Hindlimb muscle (tissue), 1 donor: Measurements from ENCODE around the gene CASP12. TPM values are rescaled to one million over a fixed set of nuclear protein-coding genes. Genes with fewer than 3 reads are reported as not detected.
A peak's percentile ranks its signal among the peaks of the same experiment; 100 is the strongest.

Source experiments
- DNase-seq: peaks from one replicate; pipeline ENCODE4 v3.0.0-alpha.2; 2013
- polyA plus RNA-seq: library from polyadenylated mRNA; unstranded; fragments of 120-200 nt; gene quantifications from one replicate; pipeline ENCODE4 v1.2.1, GENCODE V29; 2013; ENCODE audit not compliant: insufficient read length

Gene CASP12
- polyA plus RNA-seq, 1 donor: 0.31 TPM

- no peak for DNase-seq
Measured at GRCh38 chr11:104891135-104891534, 7.1 kb downstream of the CASP12 start.

- DNase-seq: no peak
Measured at GRCh38 chr11:104883342-104883741, 14.9 kb downstream of the CASP12 start.

DNA sequence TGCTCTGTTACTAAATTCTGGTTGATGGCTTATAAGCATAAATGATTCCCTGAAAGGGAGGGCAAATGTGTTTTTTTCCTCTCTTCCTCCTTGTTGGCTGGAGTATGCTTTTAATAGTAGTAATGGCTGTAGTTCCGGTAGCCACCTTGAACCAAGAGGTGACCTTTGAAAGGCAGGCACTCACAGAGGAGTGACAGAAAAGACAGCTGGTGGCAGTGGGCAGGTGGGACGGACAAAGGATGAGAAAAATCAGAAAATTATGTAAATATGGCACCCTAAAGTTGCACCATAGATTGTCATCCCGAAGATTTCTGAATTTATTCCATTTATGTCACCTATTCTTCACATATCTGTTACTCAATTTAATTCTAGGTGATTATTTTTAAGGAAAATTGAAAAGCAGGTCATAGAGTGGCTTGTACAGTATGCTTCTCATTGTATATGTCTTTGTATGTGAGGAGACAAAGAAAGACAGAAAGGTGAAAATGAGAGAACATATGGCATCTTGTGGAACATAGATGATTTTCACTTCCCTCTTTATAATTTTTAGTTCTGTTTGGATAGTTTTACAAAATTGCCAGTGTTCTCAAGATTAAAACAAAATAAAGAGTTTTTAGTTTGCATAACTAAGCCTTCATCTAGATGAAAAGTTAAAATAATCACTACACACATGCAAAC lies 17.0 kb downstream of the CASP12 start:
- DNase-seq: no peak

GRCh38 chr11:104879514-104880190 lies 18.6 kb downstream of the CASP12 start:
- no peak for DNase-seq

- no peak for DNase-seq
Measured at GRCh38 chr11:104876861-104877431, 21.3 kb downstream of the CASP12 start.

- no peak for DNase-seq
Measured at GRCh38 chr11:104876324-104876723, 21.9 kb downstream of the CASP12 start.

- no peak for DNase-seq
Measured at GRCh38 chr11:104873252-104873651, 25.0 kb downstream of the CASP12 start.

- DNase-seq: no peak
Measured at GRCh38 chr11:104872393-104872792, 25.9 kb downstream of the CASP12 start.

DNA sequence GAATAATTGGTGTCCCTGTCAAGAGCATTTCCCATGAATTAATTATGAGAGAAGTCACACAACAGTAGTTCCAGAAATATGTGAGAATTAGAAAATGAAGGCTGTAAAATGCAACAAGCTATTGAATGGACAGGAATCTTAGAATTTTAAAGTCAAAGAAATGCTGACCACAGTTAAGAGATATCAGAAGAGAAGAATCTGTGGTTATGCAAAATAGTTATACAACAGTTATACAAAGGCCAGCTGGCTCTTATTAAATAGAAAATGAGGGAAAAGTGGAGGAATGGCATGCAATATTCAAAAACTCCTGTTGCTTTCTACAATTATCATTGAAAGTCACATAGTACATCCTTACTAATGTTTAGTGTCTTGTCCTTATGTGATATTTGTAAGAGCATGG lies 27.4 kb downstream of the CASP12 start:
- no peak for DNase-seq

DNA sequence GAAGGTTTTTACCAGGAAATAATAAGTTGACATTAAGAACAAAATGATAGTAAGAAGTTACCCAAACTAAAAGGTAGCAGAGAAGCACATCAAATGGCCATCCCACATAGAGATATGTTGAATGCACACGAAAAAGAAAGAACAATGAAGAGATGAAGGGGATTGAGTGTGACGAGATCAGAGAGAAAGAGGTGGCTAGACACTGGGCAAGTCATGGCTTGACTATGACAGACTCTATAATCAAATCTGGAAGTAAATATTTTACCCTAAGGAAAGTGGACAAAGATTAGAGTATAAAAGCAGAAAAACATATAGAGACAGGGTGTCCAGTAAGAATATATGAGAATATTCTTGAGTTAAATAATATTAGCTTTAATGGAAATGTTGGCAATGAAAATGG lies 31.4 kb downstream of the CASP12 start:
- DNase-seq: no peak

DNA sequence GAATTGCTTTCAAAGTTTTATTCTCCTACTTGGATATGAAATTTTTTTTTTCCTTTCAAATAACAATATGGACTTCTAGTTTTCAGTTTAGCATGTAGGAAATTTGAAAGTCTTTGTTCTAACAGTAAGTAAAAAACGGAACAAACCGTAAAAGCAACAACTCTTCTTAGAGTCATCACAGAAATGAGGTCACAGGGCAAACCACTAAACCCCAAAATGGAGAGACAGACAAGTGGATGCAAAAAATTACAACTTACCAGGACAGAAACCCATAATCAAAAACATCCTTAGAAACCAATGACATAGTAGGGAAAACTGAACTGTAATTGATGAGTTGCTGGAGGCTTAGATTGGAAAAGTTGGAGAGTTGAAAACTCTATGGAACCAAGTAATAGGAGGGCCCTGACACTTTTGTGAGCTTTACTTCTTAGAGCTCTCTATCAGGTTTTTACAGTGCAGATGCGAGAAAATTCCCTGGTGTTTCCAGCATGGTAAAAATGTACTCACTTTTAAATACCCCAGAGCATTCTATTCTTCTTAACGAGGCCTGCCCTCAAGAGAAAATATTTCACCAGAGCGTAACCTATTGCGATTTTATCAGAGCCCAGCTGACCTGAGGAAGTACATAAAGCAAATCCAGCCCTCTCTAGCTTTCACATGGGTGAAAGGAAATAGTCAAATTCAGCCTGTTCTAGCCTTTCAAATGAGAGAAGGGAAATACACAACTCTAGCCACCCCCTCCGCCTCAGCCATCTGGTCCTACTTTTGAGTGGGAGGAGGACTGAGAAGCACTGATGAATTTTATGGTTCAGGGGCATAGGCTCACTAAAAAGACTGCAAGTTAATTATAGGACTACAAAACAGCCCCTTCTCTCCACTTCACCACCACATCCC lies 39.1 kb downstream of the CASP12 start:
- no peak for DNase-seq

DNA sequence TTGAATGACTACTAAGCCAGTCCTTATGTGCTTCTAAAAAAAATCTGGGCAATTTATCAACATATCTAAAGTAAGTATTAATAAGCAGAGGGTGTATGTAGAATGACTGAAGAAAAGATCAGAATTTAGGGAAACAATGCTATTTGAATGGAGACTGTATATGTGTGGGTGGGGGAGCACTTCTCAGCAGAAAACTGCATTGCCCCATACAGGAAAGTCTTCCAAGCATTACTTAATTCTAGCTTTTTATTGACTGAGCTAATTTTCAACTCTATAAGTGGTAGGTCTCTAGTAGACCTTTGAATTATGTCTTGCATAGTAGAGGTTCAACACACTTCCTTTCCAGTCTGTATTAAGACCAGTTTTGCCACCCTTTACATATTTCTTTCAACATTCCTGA lies 41.7 kb downstream of the CASP12 start:
- no peak for DNase-seq

DNA sequence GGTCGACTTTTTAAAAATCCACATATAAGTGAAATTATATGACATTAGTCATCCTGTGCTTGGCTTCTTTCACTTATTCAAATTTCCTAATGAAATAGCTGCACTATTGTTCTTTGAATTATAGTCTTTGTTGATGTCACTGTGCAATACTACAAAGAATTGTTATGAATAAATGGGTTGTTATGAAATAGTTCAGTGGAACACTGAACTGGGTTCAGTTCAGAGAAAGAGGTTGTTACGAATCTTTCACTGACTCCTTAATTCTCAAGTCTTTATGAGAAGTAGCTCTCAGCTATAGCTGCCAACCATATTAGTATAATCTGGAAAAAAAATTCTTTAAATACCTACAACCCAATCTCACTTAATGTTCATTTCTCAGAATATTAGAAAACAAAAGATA lies 42.3 kb downstream of the CASP12 start:
- DNase-seq: no peak

DNA sequence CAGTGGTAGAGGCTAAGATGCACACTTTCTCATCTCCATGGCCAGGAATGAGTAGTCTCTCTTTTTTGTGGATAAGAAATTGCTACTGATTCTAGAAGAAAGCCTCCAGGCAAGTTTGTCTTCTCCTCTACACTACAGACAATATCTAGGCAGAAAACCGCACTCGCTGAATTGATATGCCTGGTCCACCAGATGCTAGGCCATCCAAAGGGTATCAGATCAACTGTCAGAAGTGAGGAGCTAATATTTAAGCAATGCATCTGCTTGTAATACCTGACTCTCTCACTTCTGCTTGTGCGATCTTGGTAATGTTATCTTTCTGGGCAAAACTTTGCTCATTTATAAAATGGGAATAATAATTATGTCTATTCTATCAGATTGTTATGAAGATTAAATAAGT lies 45.0 kb downstream of the CASP12 start:
- no peak for DNase-seq

DNA sequence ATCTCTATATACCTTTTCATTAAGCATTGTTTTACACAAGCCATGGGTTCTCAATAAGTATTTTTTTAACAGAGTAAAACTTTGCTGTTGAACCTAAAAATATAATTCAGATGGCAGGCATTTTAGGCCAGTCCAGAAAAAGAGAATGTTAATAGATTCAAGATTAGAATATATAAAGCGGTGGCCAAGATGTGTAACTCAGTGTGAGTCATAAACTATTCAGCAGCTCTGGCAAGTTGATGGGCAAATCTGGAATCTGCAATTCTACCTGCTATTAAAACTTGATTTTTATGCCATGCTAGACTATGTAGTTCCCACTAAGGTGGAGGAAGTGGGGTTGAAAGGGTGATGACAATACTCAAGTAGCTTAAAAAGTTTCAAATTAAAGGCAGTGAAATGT lies 45.4 kb downstream of the CASP12 start:
- no peak for DNase-seq

DNA sequence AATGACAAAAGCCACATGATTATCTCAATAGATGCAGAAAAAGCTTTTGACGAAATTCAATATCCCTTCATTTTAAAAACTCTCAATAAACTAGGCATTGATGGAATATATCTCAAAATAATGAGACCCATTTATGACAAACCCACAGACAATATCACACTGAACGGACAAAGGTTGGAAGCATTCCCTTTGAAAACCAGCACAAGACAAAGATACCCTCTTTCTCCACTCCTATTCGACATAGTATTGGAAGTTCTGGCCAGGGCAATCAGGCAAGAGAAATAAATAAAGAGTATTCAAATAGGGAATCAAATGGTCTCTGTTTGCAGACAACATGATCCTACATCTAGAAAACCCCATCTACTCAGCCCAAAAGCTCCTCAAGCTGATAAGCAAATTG lies 52.0 kb downstream of the CASP12 start:
- no peak for DNase-seq

GRCh38 chr11:104844451-104844850 lies 53.8 kb downstream of the CASP12 start:
- no peak for DNase-seq

DNA sequence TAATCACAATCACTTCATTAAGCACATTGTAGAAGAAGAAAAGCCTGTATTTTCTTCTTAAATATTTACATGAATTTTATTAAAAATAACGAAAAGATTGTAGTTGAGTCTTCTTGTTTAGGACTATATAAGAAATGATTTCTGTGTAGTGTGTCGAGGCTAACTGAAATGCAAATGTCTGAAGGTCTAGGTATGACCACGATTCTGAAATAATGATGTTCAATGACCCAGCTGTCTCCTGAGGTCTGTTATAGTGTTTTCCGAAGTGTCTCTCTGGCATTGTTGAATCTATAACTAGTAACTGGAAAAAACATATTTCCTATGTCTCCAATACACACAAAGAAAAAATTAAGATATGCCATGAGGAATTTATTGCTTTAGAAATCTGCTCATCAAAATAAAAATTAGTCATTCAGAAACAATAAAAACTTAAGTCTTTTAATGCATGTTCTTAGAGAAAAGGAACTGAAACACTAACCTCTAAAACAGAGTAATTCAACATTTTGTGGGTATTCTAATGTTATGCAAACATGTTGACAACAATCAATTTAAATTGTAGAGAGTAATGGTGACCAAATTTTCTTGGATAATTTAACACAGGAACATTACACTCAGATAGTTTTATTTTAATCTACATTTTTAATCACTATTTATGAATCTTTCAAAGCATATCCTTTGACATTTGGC lies 55.0 kb downstream of the CASP12 start:
- DNase-seq: no peak

DNA sequence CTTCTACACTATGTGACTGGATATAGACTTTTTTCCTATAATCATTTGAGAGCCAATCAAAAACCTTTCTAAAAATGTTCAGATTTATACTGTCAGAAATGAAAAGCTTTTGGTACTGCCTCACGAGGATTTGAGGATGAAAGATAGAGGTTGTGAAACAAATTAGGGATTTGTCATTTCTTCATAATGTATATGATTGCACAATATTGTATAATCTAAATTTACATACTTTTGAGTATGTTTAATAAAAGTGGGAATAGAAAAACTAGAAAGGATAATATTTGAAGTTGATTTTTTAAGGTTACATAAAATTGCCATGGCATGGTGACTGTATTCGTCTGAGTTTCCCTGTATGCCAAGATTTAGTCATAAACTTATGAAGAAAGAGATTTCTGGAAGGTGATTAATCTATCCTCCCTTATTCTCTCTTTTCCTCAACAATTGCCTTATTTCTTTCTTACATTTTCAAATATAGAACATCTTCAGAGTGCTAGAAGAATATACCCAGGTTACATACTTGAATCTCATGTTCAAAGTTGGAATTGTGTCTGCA lies 56.2 kb downstream of the CASP12 start:
- DNase-seq: no peak

DNA sequence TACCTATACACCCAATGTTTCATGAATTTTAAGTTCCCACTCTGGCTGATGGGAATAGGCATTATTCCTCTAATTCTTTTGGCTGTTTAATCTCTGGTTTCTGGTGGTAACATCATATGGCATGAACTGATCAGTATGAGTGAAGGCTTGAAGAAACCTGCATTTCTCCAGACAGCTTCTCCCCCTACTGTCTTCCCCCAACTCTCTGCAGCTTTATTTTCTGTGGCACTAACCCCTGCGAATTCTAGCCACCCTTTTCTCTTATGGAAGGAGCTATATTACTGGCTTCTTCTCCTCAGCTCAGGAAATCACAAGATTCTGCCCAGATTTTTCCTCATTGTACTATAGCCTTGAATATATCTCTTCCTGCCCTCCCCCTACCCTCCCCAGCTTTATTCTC lies 57.1 kb downstream of the CASP12 start:
- no peak for DNase-seq

- DNase-seq: no peak
Measured at GRCh38 chr11:104837969-104838639, 60.2 kb downstream of the CASP12 start.

DNA sequence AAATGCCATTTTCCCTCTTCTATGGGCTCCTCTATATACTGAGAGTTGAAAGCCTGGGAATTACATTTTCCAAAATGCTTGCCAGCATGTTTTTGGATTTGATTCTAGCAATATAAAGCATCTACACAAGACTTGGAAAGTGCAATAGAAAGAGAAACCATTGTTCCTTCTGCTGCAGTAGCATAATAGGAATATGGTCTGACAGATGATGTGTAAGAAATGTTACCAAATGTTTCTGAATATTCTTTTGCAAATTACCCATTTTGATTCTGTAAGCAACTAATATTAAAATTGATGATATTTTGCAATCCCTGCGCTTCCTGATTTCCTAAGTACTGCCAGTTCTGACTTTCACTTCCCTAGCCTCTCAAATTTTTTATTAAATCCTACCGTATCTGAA lies 61.6 kb downstream of the CASP12 start:
- DNase-seq: peak; percentile 31
